GM19463 (cell line): ENCODE measurements around the gene SYNGR1.

Experiments used
- ATAC-seq: cut with Tn5 transposase; IDR thresholded peaks from one replicate; pipeline ENCODE4 v1.9.1; 2021; ENCODE audit warnings: mild to moderate bottlenecking, moderate library complexity; ENCODE audit not compliant: unreplicated experiment

Gene SYNGR1

DNA sequence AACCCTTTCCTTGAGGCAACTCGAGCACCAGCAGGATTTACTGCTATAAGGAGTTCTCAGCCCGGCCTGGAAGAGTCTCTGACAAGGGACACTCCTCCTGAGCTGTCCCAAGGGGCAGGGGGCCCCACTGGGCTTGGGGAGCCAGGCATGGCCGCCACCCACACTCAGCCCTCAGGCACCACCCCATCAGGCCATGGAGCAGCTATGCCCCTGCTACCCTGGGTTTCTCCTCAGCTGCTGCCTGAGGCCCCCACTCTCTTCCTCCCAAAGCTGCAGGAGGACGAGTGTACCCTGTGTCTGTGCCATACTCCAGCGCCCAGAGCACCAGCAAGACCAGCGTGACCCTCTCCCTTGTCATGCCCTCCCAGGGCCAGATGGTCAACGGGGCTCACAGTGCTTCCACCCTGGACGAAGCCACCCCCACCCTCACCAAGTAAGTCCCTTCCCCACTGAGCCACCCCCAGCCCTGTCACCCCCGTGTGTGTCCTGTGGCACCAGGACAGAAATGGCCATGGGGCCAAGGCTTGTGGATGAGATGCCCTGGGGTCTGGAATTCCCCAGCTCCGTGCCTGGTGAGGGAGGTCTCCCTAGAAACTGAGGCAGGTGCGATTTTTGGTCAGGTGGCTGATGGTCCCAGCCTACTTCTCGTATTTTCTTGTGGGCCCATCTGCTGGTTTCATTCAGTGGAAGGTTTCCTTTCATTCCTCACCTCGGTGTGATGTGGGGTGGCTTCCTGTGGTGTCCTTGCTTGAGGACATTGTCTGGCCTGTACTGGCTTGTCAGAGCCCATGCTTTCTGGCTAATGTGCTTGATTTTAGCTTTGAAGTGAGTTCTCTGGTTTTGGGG lies 78.2 kb downstream of the SYNGR1 start:
- ATAC-seq, result no peak

DNA sequence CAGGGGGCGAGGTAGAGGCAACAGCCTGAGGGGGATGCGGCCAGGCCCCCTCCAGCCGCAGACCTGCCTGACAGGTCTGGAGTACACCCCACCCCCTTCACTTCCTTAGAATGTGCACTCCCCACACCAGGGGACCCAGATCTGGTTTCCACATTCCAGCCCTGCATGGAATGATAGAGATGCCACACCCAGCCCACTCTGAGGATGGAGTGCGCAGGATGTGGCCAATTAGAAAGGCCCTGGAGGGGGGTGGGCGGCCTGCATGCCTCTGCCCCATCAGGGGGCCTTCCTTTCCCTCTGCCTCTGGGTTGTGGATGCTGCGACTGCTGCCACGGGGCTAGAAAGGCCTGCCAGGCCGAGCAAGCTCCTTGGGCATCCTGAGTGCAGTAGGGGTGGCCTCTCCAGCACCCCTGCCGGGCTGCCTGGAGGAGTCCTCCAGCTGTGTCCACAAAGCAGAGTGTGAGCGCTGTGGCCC lies 78.8 kb downstream of the SYNGR1 start:
- no peak for ATAC-seq

DNA sequence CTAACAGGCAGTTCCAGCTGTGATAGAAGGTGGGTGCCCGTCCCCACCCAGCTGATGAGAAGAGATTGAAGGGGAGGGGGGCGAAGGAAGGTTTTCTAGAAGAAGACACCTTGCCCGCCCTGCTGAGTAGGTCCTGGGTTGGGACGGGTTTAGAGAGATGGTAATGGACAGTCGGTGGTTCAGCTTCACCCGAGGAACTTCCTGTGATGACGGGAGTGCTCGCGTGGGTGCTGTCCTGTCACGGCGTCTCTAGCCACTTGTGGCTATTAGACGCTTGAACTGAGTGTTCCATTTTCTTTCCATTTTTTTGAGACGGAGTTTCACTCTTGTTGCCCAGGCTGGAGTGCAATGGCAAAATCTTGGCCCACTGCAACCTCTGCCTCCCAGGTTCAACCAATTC lies 79.4 kb downstream of the SYNGR1 start:
- ATAC-seq, result no peak

DNA sequence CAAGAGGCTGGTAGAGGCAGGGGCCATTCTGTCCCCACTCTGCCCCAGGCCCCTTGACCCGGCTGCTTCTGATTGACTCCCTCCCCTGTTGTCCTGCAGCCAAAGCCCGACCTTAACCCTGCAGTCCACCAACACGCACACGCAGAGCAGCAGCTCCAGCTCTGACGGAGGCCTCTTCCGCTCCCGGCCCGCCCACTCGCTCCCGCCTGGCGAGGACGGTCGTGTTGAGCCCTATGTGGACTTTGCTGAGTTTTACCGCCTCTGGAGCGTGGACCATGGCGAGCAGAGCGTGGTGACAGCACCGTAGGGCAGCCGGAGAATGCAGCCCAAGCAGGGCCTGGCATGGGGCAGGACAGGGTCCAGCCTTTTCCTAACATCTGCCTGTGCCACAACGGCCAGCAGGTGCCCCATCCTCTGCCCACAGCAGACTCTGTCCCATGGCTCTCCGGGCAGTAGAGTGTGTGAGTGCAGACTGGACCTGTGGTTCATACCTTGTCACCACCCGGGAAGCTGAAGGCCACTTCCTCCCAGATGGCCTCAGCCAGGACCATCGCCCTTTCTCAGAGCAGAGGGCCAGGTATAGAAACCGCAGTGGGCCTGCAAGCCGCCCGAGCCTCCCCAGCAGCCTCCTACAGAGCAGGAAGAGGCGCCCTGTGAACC lies 80.3 kb downstream of the SYNGR1 start:
- no peak for ATAC-seq

DNA sequence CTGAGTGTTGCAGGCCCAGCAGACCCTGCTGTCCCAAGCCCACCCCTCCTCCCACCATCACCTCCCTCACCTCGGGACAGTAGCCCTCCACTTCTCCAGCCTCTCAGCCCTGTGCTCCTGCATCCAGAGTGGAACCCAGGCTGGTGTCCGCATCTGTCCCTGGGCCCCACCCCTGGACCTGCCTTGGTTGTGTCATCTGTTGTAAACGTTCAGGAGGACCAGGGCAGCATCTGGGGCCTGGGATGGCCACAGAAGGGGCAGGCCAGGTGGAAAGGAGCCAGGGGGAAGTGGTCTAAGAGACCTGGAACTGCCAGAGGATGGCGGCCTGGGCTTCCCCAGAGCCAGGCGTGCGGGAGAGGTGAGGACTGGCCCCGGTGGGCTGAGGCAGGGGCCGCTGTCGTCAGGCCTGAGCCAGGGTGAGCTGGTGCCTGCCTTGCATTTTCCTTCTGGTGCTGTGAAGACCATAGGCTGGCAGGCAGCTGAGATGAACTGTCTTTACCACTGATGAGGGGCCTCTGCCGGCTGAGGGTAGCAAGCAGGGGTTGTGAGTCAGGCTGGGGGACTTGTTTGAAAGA lies 80.9 kb downstream of the SYNGR1 start:
- ATAC-seq, result no peak

DNA sequence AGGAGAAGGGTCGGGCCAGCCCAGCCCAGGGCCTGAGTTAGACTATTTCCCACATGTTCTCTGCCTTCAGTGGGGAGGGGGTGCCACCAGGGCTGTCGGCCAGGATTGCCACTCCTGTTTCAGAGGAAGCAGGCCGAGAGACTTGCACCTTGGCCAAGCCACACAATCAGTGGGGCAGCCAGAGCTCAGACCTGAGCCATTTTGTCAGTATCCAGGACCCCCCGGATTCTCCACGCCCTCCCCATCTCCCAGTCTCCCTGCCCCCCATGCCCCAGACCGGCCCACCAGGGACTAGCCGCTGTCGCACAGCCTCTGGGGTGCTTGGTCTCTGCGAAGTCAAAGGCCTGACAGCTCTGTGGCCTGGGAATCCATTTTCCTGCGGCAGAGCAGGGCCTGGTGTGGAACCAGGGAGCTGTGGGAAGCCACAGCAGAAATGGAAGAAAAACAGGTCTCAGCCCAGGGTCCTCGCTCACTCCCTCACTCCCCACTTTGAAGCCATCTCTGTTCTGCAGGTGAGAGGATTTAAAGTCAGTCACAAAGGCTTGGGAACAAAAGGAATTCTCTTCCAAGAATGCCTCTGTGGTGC lies 81.5 kb downstream of the SYNGR1 start:
- ATAC-seq, result no peak

DNA sequence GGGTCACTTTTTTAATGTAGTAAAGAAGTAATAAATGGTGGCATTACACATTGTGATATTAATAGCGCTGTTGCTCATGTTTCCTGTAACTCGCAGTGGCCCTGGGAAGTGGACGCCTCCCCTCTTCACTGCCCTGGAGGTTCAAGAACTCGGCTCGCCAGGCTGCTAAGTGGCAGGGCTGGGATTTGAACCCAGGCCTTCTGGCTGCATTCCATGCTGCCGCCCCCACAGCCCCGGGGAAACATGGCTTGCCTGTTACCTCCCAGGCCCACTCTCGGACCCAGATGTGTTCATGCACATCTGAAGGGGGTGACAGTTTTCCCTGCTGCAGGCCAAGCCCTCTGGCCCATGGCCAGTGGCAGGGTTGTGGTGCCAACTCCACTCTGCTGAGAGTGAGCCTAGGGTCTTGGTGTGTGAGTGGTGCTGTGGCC lies 82.0 kb downstream of the SYNGR1 start:
- ATAC-seq, result no peak

DNA sequence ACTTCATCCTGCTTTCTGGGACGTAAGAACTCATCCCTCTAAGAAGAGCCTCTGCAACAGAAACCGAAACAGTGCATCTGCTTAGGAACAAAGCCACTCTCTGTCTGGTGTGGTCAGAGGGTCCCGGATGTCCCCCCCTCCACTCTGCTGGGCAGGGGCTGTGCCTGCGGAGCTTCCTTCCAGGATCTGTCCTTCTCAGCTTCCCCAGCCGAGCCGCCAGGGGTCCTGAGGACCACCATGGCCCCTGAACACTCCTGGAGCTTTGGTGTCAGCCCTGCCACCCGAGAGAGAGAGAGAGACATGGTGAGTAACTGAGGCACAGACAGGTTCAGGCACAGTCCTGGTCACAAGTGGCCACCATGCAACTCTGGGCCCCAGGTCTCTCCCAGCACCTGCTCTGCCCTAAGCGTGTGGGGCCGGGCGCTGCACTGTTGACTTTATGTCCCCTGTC lies 82.6 kb downstream of the SYNGR1 start:
- ATAC-seq, result no peak

DNA sequence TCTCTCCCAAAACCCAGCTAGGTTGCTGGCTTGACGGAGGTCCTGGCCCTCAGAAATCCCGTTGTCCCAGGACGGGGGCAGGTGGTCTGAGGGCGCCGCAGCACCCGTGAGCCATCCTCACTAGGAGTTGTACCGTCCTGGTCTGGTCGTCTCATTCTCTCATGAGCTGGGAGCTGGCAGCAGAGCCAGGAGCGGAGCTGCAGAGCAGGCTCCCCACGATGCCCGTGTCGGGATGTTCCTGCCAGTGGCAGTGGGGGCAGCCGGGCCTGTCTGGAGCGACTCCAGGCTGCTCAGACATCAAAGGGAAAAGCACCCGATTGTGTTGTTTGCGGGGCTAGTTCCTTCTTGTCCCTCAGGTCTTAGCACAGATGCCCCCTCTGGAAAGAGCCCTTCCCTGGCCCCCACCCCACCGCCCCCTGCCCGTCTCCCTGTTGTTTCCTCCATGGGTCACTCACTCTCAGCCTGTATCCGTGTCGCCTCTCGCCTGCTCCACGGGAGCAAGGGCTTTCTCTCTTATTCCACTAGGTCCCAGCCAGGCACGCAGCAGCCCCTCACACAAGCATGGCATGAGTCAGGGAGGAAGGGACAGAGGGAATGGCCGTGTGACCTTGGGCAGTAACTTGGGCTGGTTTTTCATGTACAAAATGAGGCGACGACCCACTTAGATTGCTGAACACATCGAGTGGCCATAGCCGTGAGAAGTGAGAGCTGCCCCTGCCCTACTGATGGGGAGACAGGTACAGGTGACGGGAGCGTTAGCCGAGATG lies 83.9 kb downstream of the SYNGR1 start:
- no peak for ATAC-seq

DNA sequence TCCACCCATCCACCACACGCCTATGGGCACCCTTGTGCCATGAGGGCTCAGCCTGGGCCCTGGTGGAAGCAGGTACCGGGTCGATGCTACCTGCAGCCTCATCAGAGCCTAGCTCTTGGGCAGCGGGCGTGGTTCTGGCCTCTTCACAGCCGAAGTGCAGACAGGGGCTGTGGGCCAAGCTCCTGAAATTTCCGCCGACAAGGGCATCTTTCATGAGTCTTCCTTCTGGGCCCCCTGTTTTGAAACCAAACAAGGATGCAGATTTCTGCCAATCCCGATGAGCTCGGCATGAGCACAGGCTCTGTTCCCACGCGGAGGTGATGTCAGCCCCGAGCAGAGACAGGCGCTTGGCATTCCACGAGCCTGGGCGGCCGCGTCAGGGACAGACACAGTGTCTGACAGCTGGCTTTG lies 84.5 kb downstream of the SYNGR1 start:
- ATAC-seq, result no peak

DNA sequence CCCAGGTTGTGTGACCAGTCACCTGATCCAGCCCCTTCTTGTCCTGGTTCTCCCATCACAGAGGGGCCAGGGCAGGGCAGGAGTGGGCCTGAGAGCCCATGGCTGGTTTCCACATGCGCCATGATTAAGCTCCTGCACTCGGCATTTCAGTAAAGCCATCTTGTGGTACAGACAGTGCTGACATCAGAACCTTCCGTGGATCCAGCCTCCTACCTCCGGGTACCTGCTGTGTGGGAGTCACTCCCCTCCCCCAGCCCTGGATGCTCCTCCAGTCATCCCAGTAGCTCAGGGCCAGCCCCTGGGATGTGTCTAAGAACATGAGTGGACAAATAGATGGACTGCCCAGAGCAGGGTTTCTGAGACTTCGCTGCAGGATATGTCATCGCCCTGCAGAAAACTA lies 84.9 kb downstream of the SYNGR1 start:
- no peak for ATAC-seq
